ENCODE measurements around the gene YIF1B.

DNA sequence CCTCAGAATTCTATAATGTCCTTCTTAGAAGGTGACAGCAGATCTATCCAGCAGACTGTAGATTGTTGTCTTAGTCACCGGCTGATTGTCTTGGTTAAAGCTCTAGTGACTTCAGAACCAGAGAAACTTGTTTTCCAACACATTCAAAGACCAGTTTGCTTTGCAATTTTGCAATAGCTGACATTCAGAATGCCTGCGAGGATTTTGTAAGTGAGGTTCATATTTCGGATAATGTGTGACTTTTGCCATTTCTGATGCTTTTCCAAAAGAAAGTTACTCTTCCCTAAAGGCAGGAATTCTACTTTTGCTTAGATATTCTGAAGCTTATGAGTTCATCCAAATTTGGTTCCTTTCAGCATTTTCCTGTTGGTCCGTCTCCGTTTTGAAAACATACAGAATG, 38.2 kb downstream of the YIF1B start:
- TF ChIP-seq, protein P1, sequence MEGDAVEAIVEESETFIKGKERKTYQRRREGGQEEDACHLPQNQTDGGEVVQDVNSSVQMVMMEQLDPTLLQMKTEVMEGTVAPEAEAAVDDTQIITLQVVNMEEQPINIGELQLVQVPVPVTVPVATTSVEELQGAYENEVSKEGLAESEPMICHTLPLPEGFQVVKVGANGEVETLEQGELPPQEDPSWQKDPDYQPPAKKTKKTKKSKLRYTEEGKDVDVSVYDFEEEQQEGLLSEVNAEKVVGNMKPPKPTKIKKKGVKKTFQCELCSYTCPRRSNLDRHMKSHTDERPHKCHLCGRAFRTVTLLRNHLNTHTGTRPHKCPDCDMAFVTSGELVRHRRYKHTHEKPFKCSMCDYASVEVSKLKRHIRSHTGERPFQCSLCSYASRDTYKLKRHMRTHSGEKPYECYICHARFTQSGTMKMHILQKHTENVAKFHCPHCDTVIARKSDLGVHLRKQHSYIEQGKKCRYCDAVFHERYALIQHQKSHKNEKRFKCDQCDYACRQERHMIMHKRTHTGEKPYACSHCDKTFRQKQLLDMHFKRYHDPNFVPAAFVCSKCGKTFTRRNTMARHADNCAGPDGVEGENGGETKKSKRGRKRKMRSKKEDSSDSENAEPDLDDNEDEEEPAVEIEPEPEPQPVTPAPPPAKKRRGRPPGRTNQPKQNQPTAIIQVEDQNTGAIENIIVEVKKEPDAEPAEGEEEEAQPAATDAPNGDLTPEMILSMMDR (IDR thresholded peaks at IDR 0.05), result no peak
- TF ChIP-seq POLR2A (IDR thresholded peaks at IDR 0.05), result no peak
- no peak for TF ChIP-seq EP300 (IDR thresholded peaks at IDR 0.05)
